T-cell (primary cell): ENCODE data around the gene PPP1R26. TPM values are rescaled to one million over a fixed set of nuclear protein-coding genes. Genes with fewer than 3 reads are reported as not detected.
"Not testable (repeated sequence)": the region's sequence is repeated elsewhere in the genome, so short reads cannot be mapped to it uniquely, and the experiment has no call there.

Source experiments
- ATAC-seq, 4 experiments: fragments of 200-7000 bp in 3 of 4; fragments of 150-1000 bp in 1 of 4; cut with Tn5 transposase; replicated peaks in 1 of 4; 1 replicate in 3 of 4; 2 replicates in 1 of 4; pipeline ENCODE4 v1.10.0; 2021; ENCODE audit warnings: moderate library complexity in 3 of 4, mild to moderate bottlenecking in 2 of 4, moderate number of reproducible peaks in 1 of 4
- CTCF ChIA-PET, 2 donors: fragments of 300-600 bp; sonication (Branson Sonifier 250); formaldehyde crosslinking; loops; one replicate each; lab custom pipeline; 2022; ENCODE audit warnings: antibody characterized with exemption in 2 of 2; lab: Charles Lee
- POLR2A ChIA-PET, 2 donors: fragments of 300-600 bp; sonication (Branson Sonifier 250); formaldehyde crosslinking; loops; one replicate each; lab custom pipeline; 2022; ENCODE audit warnings: antibody characterized with exemption in 2 of 2; lab: Charles Lee
- DNase-seq, 35 experiments: peaks; one replicate each; pipeline versions ENCODE4 v3.0.0 to v3.0.0-alpha.2; 2013 to 2023
- H3K27ac ChIP-seq: one replicate; pipeline ENCODE4 v1.5.1; 2013; ENCODE audit warnings: low read length
- H3K27me3 ChIP-seq, 2 experiments: replicated peaks in 1 of 2; 1 replicate in 1 of 2; 2 replicates in 1 of 2; pipeline versions ENCODE4 v1.6.1 to v1.7.0; 2013; ENCODE audit warnings: low read length in 1 of 2, mixed read lengths in 1 of 2; ENCODE audit not compliant: control insufficient read depth in 2 of 2, insufficient read depth in 2 of 2; ENCODE audit errors: extremely low read depth in 1 of 2
- H3K36me3 ChIP-seq, 2 donors: 1 replicate in 1 of 2; 2 replicates in 1 of 2; pipeline versions ENCODE4 v1.6.1 to v1.7.0; 2013; ENCODE audit warnings: low read length in 1 of 2; ENCODE audit not compliant: control insufficient read depth in 2 of 2, insufficient read depth in 1 of 2; ENCODE audit errors: extremely low read depth in 1 of 2
- H3K4me1 ChIP-seq, 2 experiments: 1 replicate in 1 of 2; 2 replicates in 1 of 2; pipeline versions ENCODE4 v1.6.1 to v1.7.0; 2013; ENCODE audit warnings: low read length in 2 of 2, mixed read lengths in 1 of 2; ENCODE audit not compliant: insufficient read depth in 2 of 2, control insufficient read depth in 1 of 2; ENCODE audit errors: extremely low read depth in 1 of 2
- H3K4me3 ChIP-seq, 2 donors: 1 replicate in 1 of 2; 2 replicates in 1 of 2; pipeline versions ENCODE4 v1.5.1 to v1.7.0; 2013; ENCODE audit warnings: mild to moderate bottlenecking in 2 of 2, low read length in 1 of 2, moderate library complexity in 1 of 2; ENCODE audit not compliant: control insufficient read depth in 1 of 2; ENCODE audit errors: extremely low read depth in 1 of 2
- H3K9me3 ChIP-seq: 2 replicates; pipeline ENCODE4 v1.7.0; 2013
- H3K27ac Mint-ChIP-seq, 2 donors: one replicate each; pipeline ENCODE4 v1.8.0; 2020 to 2021; ENCODE audit warnings: mild to moderate bottlenecking in 2 of 2, mixed read lengths in 2 of 2
- H3K27me3 Mint-ChIP-seq, 2 donors: one replicate each; pipeline ENCODE4 v1.8.0; 2021 to 2022; ENCODE audit warnings: mixed read lengths in 2 of 2
- H3K36me3 Mint-ChIP-seq: one replicate; pipeline ENCODE4 v1.8.0; 2021; ENCODE audit warnings: mixed read lengths
- H3K4me1 Mint-ChIP-seq, 3 donors: one replicate each; pipeline ENCODE4 v1.8.0; 2020 to 2022; ENCODE audit warnings: mixed read lengths in 3 of 3, mild to moderate bottlenecking in 1 of 3
- H3K4me3 Mint-ChIP-seq, 3 donors: one replicate each; pipeline ENCODE4 v1.8.0; 2020 to 2022; ENCODE audit warnings: mild to moderate bottlenecking in 3 of 3, mixed read lengths in 3 of 3, moderate library complexity in 3 of 3
- H3K9me3 Mint-ChIP-seq, 3 donors: one replicate each; pipeline ENCODE4 v1.8.0; 2020 to 2022; ENCODE audit warnings: mixed read lengths in 3 of 3
- WGBS: methylation state at CpG from one replicate; pipeline ENCODE4 v1.1.5; 2013; ENCODE audit warnings: missing lambda C conversion rate; ENCODE audit not compliant: insufficient coverage; 5-methylcytosine and 5-hydroxymethylcytosine counted together
- total RNA-seq, 35 experiments: library from RNA in 6 of 35; stranded (reverse) in 6 of 35; fragments of 120-200 nt in 1 of 35; gene quantifications; one replicate each; pipeline versions ENCODE4 v1.2.1 to v1.2.4 and lab custom pipeline; 2013 to 2026

The PPP1R26 gene
- total RNA-seq, 5 donors from 2014 or later (not counting 1 experiment from before 2014, with no cell fraction given), result 0.35 to 2.0 (median 1.7) TPM

DNA sequence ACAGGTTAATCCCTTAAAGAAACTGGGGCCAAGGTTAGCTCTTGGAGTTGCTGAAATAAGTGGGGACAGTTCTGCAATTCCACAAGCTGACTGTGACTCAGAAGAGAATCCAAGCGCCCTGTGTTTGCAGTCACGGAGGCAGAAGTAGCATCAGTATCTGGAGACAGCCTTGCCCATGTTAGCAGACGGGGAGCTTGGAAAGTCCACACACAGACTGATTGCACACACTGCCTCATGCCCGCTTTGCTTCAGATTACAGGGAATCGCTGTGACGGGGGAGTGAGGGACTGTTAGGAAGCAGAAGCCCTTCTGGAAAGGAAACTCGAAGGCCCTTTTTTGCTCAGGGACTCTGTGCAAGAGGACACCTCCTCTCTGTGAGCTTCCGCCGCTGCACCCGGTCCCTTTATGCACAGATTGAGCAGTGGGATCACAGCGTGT lies 30.9 kb upstream of the PPP1R26 start:
- Histone ChIP-seq H3K36me3 (no peaks in the 10 kb centered on the region), H3K4me1 (no peaks in the 10 kb centered on the region), H3K9me3 (no peaks in the 10 kb centered on the region), H3K27me3 (peaks cover 0 to 5% of the 10 kb centered on the region in 2 experiments), H3K27ac (no peak overlapping the region), H3K4me3 (no peak overlapping the region)
- peaks cover 0 to 8% of the 10 kb centered on the region in 2 donors for H3K27me3 Mint-ChIP-seq
- CTCF ChIA-PET, result no interaction called here
- no peak overlapping the region for H3K4me3 Mint-ChIP-seq
- ATAC-seq (no peak), DNase-seq (no peak)
- H3K36me3 Mint-ChIP-seq, result no peaks in the 10 kb centered on the region
- H3K9me3 Mint-ChIP-seq, result no peaks in the 10 kb centered on the region
- 72% methylated on average over 8 of the region's 11 CpGs for WGBS
- peaks cover 0 to 5% (median 0%) of the 10 kb centered on the region in 3 donors for H3K4me1 Mint-ChIP-seq
- no peak overlapping the region for H3K27ac Mint-ChIP-seq
- POLR2A ChIA-PET, result no interaction called here

DNA sequence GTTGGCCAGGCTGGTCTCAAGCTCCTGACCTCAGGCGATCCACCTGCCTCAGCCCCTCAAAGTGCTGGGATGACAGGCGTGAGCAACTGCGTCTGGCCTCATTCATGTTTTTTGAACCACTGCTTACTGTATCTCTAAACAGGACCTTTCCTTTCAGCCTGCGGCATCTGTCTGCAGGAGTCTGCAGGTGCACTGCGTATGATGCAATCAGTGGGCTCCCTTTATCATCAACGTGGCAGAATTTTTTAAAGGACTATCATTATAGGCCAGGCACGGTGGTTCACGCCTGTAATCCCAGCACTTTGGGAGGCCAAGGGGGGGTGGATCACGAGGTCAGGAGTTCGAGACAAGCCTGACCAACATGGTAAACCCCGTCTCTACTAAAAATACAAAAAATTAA lies 30.1 kb upstream of the PPP1R26 start:
- H3K4me3 Mint-ChIP-seq, H3K27ac Mint-ChIP-seq, H3K36me3 Mint-ChIP-seq, H3K27me3 ChIP-seq, POLR2A ChIA-PET, H3K9me3 ChIP-seq, H3K4me1 Mint-ChIP-seq, H3K9me3 Mint-ChIP-seq, H3K27me3 Mint-ChIP-seq, DNase-seq, H3K27ac ChIP-seq, H3K36me3 ChIP-seq, CTCF ChIA-PET, H3K4me3 ChIP-seq, H3K4me1 ChIP-seq, ATAC-seq: not testable (repeated sequence)
- 95% methylated on average over 4 of the region's 11 CpGs for WGBS

DNA sequence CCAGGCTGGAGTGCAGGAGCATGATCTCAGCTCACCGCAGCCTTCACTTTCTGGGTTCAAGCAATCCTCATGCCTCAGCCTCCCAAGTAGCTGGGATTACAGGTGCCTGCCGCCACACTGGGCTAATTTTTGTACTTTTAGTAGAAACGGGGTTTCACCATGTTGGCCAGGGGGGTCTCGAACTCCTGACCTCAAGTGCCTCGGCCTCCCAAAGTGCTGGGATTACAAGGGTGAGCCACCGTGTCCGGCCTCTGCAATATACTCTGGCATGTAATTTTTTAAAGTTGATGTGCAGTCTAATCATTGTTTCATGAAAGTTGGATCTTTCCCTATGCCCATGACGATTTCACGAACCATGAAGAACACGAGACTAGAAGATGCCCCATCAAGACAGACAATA lies 28.6 kb upstream of the PPP1R26 start:
- peaks cover 0 to under 1% (median 0%) of the 10 kb centered on the region in 3 donors for H3K4me1 Mint-ChIP-seq
- peaks cover 9 to 10% of the 10 kb centered on the region in 2 donors for H3K27me3 Mint-ChIP-seq
- no peaks in the 10 kb centered on the region for H3K36me3 ChIP-seq
- H3K27ac ChIP-seq, result no peak overlapping the region
- WGBS, result no CpG with 5 or more reads among the region's 10 CpGs
- no peak overlapping the region for H3K27ac Mint-ChIP-seq
- no peaks in the 10 kb centered on the region for H3K36me3 Mint-ChIP-seq
- no peak for ATAC-seq
- ChIA-PET CTCF (no interaction called here), POLR2A (interaction anchor here in 1 of 2 donors (0.7 kb wide), 1 partner anchor 935 kb away, joined by 3 read pairs; no protein-coding TSS in a partner anchor)
- DNase-seq, result no peak
- H3K27me3 ChIP-seq, result peaks cover 0 to 10% of the 10 kb centered on the region in 2 experiments
- no peaks in the 10 kb centered on the region for H3K9me3 ChIP-seq
- no peaks in the 10 kb centered on the region for H3K9me3 Mint-ChIP-seq
- no peak overlapping the region for H3K4me3 Mint-ChIP-seq
- no peak overlapping the region for H3K4me3 ChIP-seq
- H3K4me1 ChIP-seq, result no peaks in the 10 kb centered on the region

DNA sequence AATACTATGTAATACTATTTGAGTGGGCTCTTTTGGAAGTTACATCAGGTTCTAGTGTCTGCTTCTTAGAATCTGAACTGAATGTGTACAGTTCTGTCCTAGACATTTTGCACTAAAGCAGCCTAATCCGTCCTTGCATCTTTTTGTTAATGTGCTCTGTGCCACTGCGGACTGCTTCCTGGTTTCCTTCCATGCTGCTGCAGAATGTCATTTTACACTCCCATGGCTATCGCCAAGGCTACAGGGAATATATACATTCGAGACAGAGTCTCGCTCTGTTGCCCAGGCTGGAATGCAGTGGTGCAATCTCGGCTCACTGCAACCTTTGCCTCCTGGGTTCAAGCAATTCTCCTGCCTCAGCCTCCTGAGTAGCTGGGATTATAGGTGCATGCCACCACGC lies 27.7 kb upstream of the PPP1R26 start:
- H3K27ac Mint-ChIP-seq, DNase-seq, ATAC-seq, CTCF ChIA-PET, H3K9me3 ChIP-seq, H3K27ac ChIP-seq, H3K4me3 ChIP-seq, H3K4me3 Mint-ChIP-seq, H3K4me1 Mint-ChIP-seq, H3K36me3 Mint-ChIP-seq, H3K36me3 ChIP-seq, H3K4me1 ChIP-seq, H3K9me3 Mint-ChIP-seq: not testable (repeated sequence)
- 87% methylated on average over 3 of the region's 7 CpGs for WGBS
- POLR2A ChIA-PET, result interaction anchor here in 1 of 2 donors (0.7 kb wide), 1 partner anchor 936 kb away, joined by 3 read pairs; no protein-coding TSS in a partner anchor
- H3K27me3 Mint-ChIP-seq, result peaks cover 9 to 14% of the 10 kb centered on the region in 2 donors
- H3K27me3 ChIP-seq, result peaks cover 0 to 16% of the 10 kb centered on the region in 2 experiments

DNA sequence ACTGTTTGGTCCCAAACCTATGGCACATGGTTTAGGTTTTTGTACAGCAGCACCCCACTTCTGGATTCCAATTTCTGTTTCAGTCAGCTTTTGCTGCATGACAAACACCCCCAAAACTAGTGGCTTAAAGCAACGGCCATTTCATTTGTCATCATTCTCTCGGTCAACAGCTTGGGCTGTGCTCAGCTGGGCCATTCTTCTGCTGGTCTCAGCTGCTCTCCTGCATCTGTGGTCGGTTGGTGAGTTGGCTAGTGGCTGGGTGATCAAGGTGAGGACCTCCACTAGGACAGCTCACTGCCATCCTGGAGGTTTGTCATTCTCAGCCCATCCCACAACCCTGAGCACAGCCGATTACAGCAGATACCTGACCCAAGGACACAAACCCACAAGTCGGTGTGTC lies 24.8 kb upstream of the PPP1R26 start:
- H3K36me3 Mint-ChIP-seq, result no peaks in the 10 kb centered on the region
- H3K9me3 ChIP-seq, result no peaks in the 10 kb centered on the region
- POLR2A ChIA-PET, result no interaction called here
- ATAC-seq (no peak), DNase-seq (no peak)
- peaks cover 0 to 24% of the 10 kb centered on the region in 2 experiments for H3K27me3 ChIP-seq
- no peak overlapping the region for H3K4me3 Mint-ChIP-seq
- no peaks in the 10 kb centered on the region for H3K36me3 ChIP-seq
- H3K4me1 Mint-ChIP-seq, result no peaks in the 10 kb centered on the region
- no peak overlapping the region for H3K27ac Mint-ChIP-seq
- H3K27ac ChIP-seq, result no peak overlapping the region
- no peaks in the 10 kb centered on the region for H3K4me1 ChIP-seq
- CTCF ChIA-PET, result no interaction called here
- peaks cover 25 to 31% of the 10 kb centered on the region in 2 donors for H3K27me3 Mint-ChIP-seq
- no peak overlapping the region for H3K4me3 ChIP-seq
- peaks cover 0 to 3% (median 0%) of the 10 kb centered on the region in 3 donors for H3K9me3 Mint-ChIP-seq
- WGBS, result 67% methylated on average over 3 of the region's 5 CpGs

DNA sequence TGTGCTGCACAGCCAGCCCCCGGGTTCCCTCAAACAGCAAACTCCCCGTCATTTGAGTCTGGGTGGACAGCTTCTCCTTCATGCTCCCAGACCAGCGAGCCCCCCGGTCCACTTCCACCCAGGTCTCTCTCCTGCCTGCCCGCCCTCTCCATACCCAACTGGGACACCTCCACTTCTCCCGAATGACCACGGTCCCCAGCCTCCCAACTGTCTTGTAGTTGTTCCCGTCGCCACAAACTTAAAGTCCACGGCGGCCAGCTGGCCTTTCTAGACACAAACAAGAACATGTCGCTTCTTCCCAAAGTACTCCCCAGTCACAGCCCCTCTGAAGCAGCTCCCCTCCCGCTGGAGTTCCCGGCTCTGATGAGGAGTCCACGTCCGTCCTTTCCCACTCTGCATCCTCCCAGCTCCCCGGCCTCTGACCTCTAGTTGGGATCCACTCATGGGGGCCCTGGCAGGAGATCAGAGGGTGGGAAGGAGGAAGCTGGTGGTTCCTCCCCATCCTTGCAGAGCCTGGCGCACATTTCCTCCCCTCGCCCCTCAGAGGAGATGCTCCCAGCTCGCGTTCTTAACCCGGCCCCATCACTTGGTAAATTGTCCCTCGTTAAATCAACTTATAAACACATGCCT lies 24.1 kb upstream of the PPP1R26 start:
- H3K27ac ChIP-seq, result no peak overlapping the region
- no peaks in the 10 kb centered on the region for H3K36me3 ChIP-seq
- no peaks in the 10 kb centered on the region for H3K36me3 Mint-ChIP-seq
- H3K27ac Mint-ChIP-seq, result no peak overlapping the region
- H3K4me3 Mint-ChIP-seq, result no peak overlapping the region
- no peaks in the 10 kb centered on the region for H3K4me1 Mint-ChIP-seq
- no peaks in the 10 kb centered on the region for H3K9me3 ChIP-seq
- no peak overlapping the region for H3K4me3 ChIP-seq
- H3K4me1 ChIP-seq, result no peaks in the 10 kb centered on the region
- H3K27me3 ChIP-seq, result peaks cover 0 to 30% of the 10 kb centered on the region in 2 experiments
- ChIA-PET CTCF (no interaction called here), POLR2A (no interaction called here)
- DNase-seq (no peak), ATAC-seq (no peak)
- peaks cover 0 to 3% (median 0%) of the 10 kb centered on the region in 3 donors for H3K9me3 Mint-ChIP-seq
- peaks cover 31 to 35% of the 10 kb centered on the region in 2 donors for H3K27me3 Mint-ChIP-seq
- WGBS, result 90% methylated on average over 13 of the region's 23 CpGs
